ENCODE data around the gene PIEZO2.

DNA sequence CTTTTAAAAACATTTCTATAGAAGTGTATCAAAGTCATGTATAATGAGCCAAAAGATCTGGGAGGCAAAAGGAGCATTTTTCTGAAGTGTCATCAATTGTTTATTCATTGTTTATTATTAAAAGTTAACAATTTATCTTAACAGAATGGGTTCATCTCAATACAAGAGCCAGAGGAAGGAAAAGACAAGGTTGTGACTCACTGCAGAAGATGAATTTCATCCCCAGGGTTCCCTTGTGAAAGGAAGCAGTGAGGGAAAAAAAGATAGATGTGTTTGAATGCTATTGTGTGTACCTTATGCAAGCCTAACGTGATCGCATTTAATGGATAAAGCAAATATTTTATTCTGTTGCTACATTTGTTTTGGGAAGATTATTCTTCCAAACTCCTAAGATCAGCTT, 286.3 kb downstream of the PIEZO2 start:
- no peak for TF ChIP-seq RARB (CRISPR knock-in tag; IDR thresholded peaks at IDR 0.05)
- no peak for TF ChIP-seq PPARA (CRISPR knock-in tag; IDR thresholded peaks at IDR 0.05; ENCODE audit: borderline replicate concordance)
- TF ChIP-seq ZC3H10 (CRISPR knock-in tag; IDR thresholded peaks at IDR 0.05), result no peak
- TF ChIP-seq ZFP30 (CRISPR knock-in tag; IDR thresholded peaks at IDR 0.05), result no peak
- TF ChIP-seq ZNF8 (CRISPR knock-in tag; IDR thresholded peaks at IDR 0.05), result no peak

Measured in SK-N-SH treated with all-trans-retinoic acid at 6 μM for 48 hours (cell line).